Smooth muscle cell (in vitro differentiated cells): ENCODE results near the gene CDC42BPA. TPM values are rescaled to one million over a fixed set of nuclear protein-coding genes. Genes with fewer than 3 reads are reported as not detected.
A peak's percentile ranks its signal among the peaks of the same experiment; 100 is the strongest.

Source experiments
- DNase-seq: peaks from one replicate; lab custom pipeline; 2025; ENCODE audit not compliant: unreplicated experiment; lab: John Stamatoyannopoulos, UW
- H2AFZ ChIP-seq: fragments of 200-600 bp; sonication (generic); 2 replicates; pipeline ENCODE4 v1.6.0; 2016; ENCODE audit warnings: antibody characterized with exemption, low read depth, mild to moderate bottlenecking
- H3F3A ChIP-seq: fragments of 200-600 bp; sonication (generic); 2 replicates; pipeline ENCODE4 v1.6.0; 2017; ENCODE audit warnings: antibody characterized with exemption, low read depth
- H3K27ac ChIP-seq: fragments of 200-600 bp; sonication (generic); 2 replicates; pipeline ENCODE4 v1.5.1; 2016; ENCODE audit warnings: low read depth, mild to moderate bottlenecking
- H3K27me3 ChIP-seq: fragments of 200-600 bp; sonication (generic); 2 replicates; pipeline ENCODE4 v1.6.1; 2016; ENCODE audit warnings: low read depth, mild to moderate bottlenecking
- H3K36me3 ChIP-seq: fragments of 200-600 bp; sonication (generic); 2 replicates; pipeline ENCODE4 v1.5.1; 2016; ENCODE audit warnings: low read depth
- H3K4me1 ChIP-seq: fragments of 200-600 bp; sonication (generic); 2 replicates; pipeline ENCODE4 v1.5.1; 2016; ENCODE audit warnings: low read depth
- H3K4me2 ChIP-seq: fragments of 200-600 bp; sonication (generic); 2 replicates; pipeline ENCODE4 v1.6.0; 2016; ENCODE audit warnings: mild to moderate bottlenecking
- H3K4me3 ChIP-seq: fragments of 200-600 bp; sonication (generic); 2 replicates; pipeline ENCODE4 v1.5.1; 2016; ENCODE audit warnings: mild to moderate bottlenecking
- H3K79me2 ChIP-seq: fragments of 200-600 bp; sonication (generic); 2 replicates; pipeline ENCODE4 v1.6.0; 2016; ENCODE audit warnings: low read depth, mild to moderate bottlenecking
- H3K9ac ChIP-seq: fragments of 200-600 bp; sonication (generic); 2 replicates; pipeline ENCODE4 v1.6.0; 2016; ENCODE audit warnings: low read depth
- H3K9me3 ChIP-seq: fragments of 200-600 bp; sonication (generic); replicated peaks from 2 replicates; pipeline ENCODE4 v1.5.1; 2016; ENCODE audit warnings: low read depth
- H4K20me1 ChIP-seq: fragments of 200-600 bp; sonication (generic); 2 replicates; pipeline ENCODE4 v1.6.0; 2016; ENCODE audit warnings: low read depth
- CTCF ChIP-seq: fragments of 200-600 bp; sonication (generic); IDR thresholded peaks from 2 replicates; pipeline ENCODE4 v1.5.1; 2017; ENCODE audit warnings: borderline replicate concordance, mild to moderate bottlenecking, antibody characterized with exemption; ENCODE audit not compliant: insufficient read depth, poor library complexity, severe bottlenecking
- WGBS: methylation state at CpG from one replicate; pipeline ENCODE4 v1.1.7; 2016; ENCODE audit warnings: low lambda C conversion rate; 5-methylcytosine and 5-hydroxymethylcytosine counted together
- polyA plus RNA-seq: library from polyadenylated mRNA; unstranded; fragments of >200 nt; fragmentation: Nextera tagmentation; extraction: Ambion mirVana; gene quantifications from 2 replicates; pipeline ENCODE4 v1.2.1, GENCODE V29; 2016
- total RNA-seq: library from RNA; depleted of rRNA; stranded (reverse); fragments of >200 nt; gene quantifications from 2 replicates; pipeline ENCODE4 v1.2.3, GENCODE V29; 2014

Gene CDC42BPA
- total and polyA plus RNA-seq, 2 experiments from 2014 or later, result 14.8 to 34.9 TPM

GRCh38 chr1:227197064-227197463 lies 121.2 kb downstream of the CDC42BPA start:
- Histone ChIP-seq H3K27me3 (no peaks in the 10 kb centered on the region), H2AFZ (no peak overlapping the region), H3K27ac (no peak overlapping the region), H3K79me2 (peaks cover 6% of the 10 kb centered on the region), H3K9me3 (no peaks in the 10 kb centered on the region), H3K36me3 (no peaks in the 10 kb centered on the region), H3F3A (no peaks in the 10 kb centered on the region), H3K9ac (no peak overlapping the region), H3K4me2 (no peak overlapping the region), H3K4me1 (no peaks in the 10 kb centered on the region), H4K20me1 (peaks cover 7% of the 10 kb centered on the region), H3K4me3 (no peak overlapping the region)
- DNase-seq, result no peak
- WGBS, result 97% methylated on average over 2 of the region's 2 CpGs
- no peak for TF ChIP-seq CTCF

DNA sequence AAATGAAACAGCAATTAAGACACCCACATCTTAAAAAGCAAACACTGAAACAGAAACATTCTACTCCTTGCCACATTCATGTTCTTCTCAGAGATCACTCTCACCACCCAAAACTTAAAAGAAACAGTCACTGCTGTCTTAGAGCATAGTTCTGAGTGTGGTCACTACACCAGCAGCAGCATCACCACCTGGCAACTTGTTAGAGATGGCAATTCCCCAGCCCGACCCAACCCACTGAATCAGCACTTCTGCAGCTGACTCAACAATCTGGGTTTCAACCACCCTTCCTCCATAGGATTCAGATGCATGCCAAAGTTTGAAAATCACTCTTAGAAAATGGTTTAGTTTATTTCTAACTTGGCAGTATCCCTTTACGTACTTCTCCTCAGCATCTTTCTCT lies 126.1 kb downstream of the CDC42BPA start:
- H3K4me1 ChIP-seq, result no peaks in the 10 kb centered on the region
- H3K9me3 ChIP-seq, result no peaks in the 10 kb centered on the region
- no peak for DNase-seq
- no peaks in the 10 kb centered on the region for H3K27me3 ChIP-seq
- no peak overlapping the region for H3K4me2 ChIP-seq
- no peak overlapping the region for H3K4me3 ChIP-seq
- H3K36me3 ChIP-seq, result no peaks in the 10 kb centered on the region
- H3F3A ChIP-seq, result no peaks in the 10 kb centered on the region
- 49% methylated on average over 2 of the region's 2 CpGs for WGBS
- H3K9ac ChIP-seq, result no peak overlapping the region
- no peak overlapping the region for H2AFZ ChIP-seq
- peaks cover 20% of the 10 kb centered on the region for H3K79me2 ChIP-seq
- peaks cover 14% of the 10 kb centered on the region for H4K20me1 ChIP-seq
- no peak for TF ChIP-seq CTCF
- H3K27ac ChIP-seq, result peak overlapping the region; percentile 26

DNA sequence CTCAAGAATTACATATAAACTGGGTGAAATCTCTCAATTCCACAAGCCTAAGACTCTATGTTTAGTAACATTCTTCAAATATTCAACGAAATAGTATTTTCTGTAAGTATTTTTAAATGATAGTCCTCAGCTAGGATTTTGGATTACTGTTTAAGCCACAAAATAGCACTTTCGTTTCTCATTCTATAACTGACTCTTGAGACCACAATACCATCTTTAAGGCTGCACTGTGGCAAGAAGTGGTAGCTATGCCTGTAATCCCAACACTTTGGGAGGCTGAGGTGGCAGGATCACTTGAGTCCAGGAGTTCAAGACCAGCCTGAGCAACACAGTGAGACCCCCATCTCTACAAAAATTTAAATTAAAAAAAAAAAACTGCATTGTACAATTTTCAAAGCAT lies 126.7 kb downstream of the CDC42BPA start:
- Histone ChIP-seq H3K4me3 (no peak overlapping the region), H3K27ac (peak overlapping the region; percentile 26), H3K27me3 (no peaks in the 10 kb centered on the region), H3K36me3 (no peaks in the 10 kb centered on the region), H3K9me3 (no peaks in the 10 kb centered on the region), H4K20me1 (peaks cover 14% of the 10 kb centered on the region), H3F3A (no peaks in the 10 kb centered on the region), H3K4me2 (no peak overlapping the region), H3K9ac (no peak overlapping the region), H2AFZ (no peak overlapping the region), H3K4me1 (no peaks in the 10 kb centered on the region), H3K79me2 (peaks cover 20% of the 10 kb centered on the region)
- 78% methylated on average over 2 of the region's 2 CpGs for WGBS
- no peak for TF ChIP-seq CTCF
- DNase-seq, result no peak

- DNase-seq, result no peak
These were observed 128.0 kb downstream of the CDC42BPA start for GRCh38 chr1:227190321-227190720.

More at GRCh38 chr1:227190321-227190720, 128.0 kb downstream of the CDC42BPA start:
- H4K20me1 ChIP-seq, result peaks cover 14% of the 10 kb centered on the region
- no peaks in the 10 kb centered on the region for H3K36me3 ChIP-seq
- 97% methylated on average over 2 of the region's 2 CpGs for WGBS
- no peak for TF ChIP-seq CTCF
- peaks cover 20% of the 10 kb centered on the region for H3K79me2 ChIP-seq
- H3K4me1 ChIP-seq, result no peaks in the 10 kb centered on the region
- no peaks in the 10 kb centered on the region for H3F3A ChIP-seq
- H3K9me3 ChIP-seq, result no peaks in the 10 kb centered on the region
- no peak overlapping the region for H3K27ac ChIP-seq
- no peak overlapping the region for H3K4me2 ChIP-seq
- no peak overlapping the region for H3K9ac ChIP-seq
- H3K27me3 ChIP-seq, result no peaks in the 10 kb centered on the region
- H2AFZ ChIP-seq, result no peak overlapping the region
- no peak overlapping the region for H3K4me3 ChIP-seq
